C4-2B (cell line): ENCODE data around the gene TMEM151A.

Source experiments
- H3K27ac ChIP-seq: fragments of 450-650 bp; 2 replicates; pipeline ENCODE4 v1.5.1; 2017
- ZFX ChIP-seq: fragments of 450-650 bp; IDR thresholded peaks from 2 replicates; pipeline ENCODE4 v1.6.1; 2017
- TF ChIP-seq, protein P1 (sequence below): fragments of 450-650 bp; conservative IDR thresholded peaks from 2 replicates; pipeline ENCODE4 v1.5.1; 2017; ENCODE audit warnings: mild to moderate bottlenecking

Gene TMEM151A

DNA sequence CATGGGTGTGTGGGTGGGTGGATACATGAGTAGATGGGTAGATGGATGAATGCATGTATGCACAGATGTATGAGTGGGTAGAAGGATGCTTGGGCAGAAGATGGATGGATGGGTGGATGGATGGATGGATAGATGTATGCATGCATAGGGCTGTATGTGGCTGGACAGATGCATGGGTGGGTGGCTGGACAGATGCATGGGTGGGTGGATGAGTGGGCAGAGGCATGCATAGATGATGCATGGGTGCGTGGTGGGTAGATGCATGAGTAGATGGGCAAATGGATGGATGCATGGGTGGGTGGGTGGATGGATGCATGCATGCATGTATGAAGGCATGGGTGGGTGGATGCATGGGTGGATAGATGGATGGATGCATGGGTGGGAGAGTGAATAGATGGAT is 32.0 kb downstream of the TMEM151A start:
- H3K27ac ChIP-seq: no peak overlapping the region
- no peak for TF ChIP-seq ZFX
- TF ChIP-seq, protein P1, sequence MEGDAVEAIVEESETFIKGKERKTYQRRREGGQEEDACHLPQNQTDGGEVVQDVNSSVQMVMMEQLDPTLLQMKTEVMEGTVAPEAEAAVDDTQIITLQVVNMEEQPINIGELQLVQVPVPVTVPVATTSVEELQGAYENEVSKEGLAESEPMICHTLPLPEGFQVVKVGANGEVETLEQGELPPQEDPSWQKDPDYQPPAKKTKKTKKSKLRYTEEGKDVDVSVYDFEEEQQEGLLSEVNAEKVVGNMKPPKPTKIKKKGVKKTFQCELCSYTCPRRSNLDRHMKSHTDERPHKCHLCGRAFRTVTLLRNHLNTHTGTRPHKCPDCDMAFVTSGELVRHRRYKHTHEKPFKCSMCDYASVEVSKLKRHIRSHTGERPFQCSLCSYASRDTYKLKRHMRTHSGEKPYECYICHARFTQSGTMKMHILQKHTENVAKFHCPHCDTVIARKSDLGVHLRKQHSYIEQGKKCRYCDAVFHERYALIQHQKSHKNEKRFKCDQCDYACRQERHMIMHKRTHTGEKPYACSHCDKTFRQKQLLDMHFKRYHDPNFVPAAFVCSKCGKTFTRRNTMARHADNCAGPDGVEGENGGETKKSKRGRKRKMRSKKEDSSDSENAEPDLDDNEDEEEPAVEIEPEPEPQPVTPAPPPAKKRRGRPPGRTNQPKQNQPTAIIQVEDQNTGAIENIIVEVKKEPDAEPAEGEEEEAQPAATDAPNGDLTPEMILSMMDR: no peak

DNA sequence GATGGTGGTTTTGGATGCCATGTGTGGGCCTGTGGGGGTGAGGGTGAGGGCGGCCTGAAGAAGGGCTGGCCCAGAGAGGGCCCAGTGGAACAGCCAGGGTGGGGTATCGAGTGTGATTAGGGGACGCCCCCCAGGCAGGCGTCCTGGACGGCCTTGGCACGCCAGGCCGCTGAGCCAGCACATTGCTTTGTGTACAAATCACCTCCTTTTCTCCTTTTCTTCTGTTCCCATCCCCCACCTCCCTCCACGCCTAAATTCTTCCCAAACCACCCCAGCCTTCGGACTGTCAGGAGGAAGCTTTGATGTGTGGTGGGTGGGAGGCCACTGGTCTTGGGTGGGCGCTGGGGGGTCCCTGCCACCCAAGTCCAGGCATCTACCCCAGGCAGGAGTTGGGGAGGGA is 33.0 kb downstream of the TMEM151A start:
- H3K27ac ChIP-seq: no peak overlapping the region

DNA sequence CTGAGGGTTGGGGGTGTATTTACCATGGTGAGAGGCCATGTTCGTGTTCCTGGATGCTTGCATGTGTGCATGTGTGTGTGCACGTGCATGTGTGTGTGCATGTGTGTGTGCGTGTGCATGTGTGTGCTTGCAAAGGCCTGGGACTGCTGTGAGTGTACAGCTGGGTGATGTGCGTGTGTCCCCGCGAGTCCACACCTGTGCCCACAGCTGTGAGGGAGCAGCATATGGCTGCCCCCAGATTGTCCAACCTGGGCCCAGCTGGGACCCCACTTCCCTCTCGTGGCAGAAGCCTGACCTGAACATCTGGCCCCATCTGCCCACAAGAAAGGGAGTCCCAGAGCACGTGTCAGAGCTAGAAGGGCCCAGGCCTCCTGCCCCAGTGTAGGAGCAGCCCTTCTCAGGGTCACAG is 33.6 kb downstream of the TMEM151A start:
- TF ChIP-seq ZFX: no peak
- TF ChIP-seq, protein P1: no peak
- H3K27ac ChIP-seq: no peak overlapping the region

More for the DNA sequence above, 33.0 kb downstream of the TMEM151A start:
- TF ChIP-seq ZFX: no peak
- TF ChIP-seq, protein P1: no peak

DNA sequence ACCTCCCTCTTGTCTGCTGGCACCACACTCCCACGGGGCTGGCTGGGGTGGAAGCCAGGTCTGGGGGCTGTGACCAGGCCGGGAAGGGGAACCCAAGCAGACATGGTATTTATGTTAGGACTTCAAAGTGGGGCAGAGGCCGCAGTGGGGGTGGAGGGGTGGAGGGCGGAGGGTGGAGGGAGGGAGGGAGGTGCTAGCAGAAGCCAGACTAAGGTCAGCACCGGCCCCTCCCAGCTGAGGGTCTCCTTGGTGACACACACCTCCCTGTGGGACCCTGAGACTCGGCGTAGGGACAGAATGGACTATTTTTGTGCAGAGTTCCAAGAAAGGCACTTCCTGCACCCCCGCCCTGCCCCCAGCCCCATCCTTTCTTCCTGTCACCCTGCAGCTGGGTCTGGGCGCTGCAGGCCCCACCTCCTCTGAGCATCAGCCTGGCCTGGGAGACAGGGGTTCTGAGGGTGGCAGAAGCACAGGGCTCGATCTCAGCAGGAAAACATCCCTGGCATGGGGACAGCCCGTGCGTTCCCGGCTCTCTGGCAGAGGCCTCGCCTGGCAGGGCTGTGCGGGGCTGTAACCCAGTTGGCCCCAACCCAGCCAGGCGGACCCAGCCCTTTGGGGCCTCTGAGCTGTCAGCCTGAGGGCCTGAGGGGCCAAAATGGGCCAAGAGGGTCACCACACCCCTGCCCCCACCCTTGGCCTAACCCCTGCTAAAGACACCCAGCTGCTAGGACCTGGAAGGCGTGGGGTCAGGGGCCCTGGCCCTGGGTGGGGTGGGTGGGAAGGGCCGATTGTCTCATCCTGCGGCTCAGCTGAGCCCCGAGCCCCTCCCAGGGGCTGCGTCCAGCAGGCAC is 34.8 kb downstream of the TMEM151A start:
- H3K27ac ChIP-seq: no peak overlapping the region
- no peak for TF ChIP-seq ZFX
- TF ChIP-seq, protein P1: no peak

DNA sequence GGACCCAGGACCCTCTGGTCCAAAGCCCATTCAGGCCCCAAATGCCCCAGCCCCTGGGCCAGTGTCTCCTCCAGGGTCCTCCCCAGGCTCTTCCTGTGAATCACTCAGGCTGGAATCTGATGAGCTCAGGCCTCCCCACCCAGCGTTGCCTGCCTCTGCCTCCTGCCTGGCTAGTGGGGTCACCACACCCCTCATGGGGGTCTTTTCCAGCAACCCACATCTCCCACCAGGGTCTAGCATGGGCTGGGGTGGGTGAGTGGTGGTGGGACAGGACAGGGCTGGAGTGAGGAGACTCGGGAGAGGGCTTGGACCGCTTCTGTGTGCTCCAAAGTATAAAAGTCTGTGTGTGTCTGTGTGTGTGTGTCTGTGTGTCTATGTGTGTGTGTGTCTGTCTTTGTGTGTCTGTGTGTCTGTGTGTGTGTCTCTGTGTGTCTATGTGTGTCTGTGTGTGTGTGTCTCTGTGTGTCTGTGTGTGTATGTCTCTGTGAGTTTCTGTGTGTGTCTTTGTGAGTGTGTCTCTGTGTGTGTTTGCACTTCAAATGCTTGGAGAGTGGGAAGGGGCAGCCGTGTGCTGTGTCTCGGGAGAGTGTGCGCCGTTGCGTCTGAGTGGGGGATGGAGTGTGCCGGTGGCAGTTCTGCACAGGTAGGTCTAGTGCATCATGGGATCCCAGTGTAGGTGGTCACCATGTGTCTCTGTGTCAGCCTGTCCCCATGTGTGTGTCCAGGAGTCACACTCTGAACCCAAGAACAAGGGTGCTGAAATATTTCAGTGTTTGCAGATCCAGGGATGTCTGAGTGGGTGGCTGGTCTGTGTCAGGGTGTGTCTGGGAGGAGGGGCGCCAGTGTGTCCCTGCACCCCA is 35.7 kb downstream of the TMEM151A start:
- no peak overlapping the region for H3K27ac ChIP-seq
- no peak for TF ChIP-seq ZFX
- TF ChIP-seq, protein P1: no peak

DNA sequence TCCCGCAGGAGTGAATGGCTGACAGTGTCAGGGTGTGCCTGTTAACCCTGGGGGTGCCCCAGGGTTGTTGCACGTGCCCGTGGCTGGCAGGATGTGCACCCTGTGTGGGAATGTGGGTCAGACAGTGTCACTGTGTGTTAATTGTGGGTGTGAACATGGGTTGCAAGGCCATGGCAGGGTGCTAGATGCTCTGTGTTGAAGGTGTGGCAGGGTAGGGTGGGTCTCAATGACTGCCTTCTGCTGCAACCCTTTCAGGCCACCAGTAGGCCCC is 36.3 kb downstream of the TMEM151A start:
- H3K27ac ChIP-seq: no peak overlapping the region
- no peak for TF ChIP-seq ZFX
- TF ChIP-seq, protein P1: no peak
